GM10248 (cell line): ENCODE results near the gene EPS15.
"Not testable (repeated sequence)": the region's sequence is repeated elsewhere in the genome, so short reads cannot be mapped to it uniquely, and the experiment has no call there.

Experiments
- CTCF ChIA-PET: fragments of 300-600 bp; sonication (Branson Sonifier 250); formaldehyde crosslinking; extraction: SDS; loops from one replicate; lab custom pipeline; 2021; ENCODE audit warnings: antibody characterized with exemption; lab: Yijun Ruan, JAX
- POLR2A ChIA-PET: fragments of 350-650 bp; sonication (Branson Sonifier 250); formaldehyde crosslinking; extraction: SDS; loops from one replicate; lab custom pipeline; 2020; ENCODE audit warnings: antibody characterized with exemption; lab: Yijun Ruan, JAX
- DNase-seq: peaks from one replicate; pipeline ENCODE4 v3.0.0; 2012; ENCODE audit errors: extremely low spot score
- CTCF ChIP-seq: IDR thresholded peaks from 2 replicates; pipeline ENCODE4 v1.5.1; 2012; ENCODE audit warnings: mild to moderate bottlenecking, low read depth; ENCODE audit errors: extremely low read depth, missing control alignments, control extremely low read depth

The EPS15 gene

GRCh38 chr1:51512120-51512519, 6.9 kb downstream of the EPS15 start:
- TF ChIP-seq CTCF = no peak
- CTCF ChIA-PET = interaction anchor here (0.9 to 1.4 kb wide), 4 partner anchors 19 to 67 kb away, joined by 3 to 4 read pairs (median 3); no protein-coding TSS in a partner anchor
- DNase-seq = no peak
- POLR2A ChIA-PET = no interaction called here

GRCh38 chr1:51509773-51510172, 9.3 kb downstream of the EPS15 start:
- no peak for DNase-seq
- TF ChIP-seq CTCF = no peak
- ChIA-PET CTCF (interaction anchor here (1.1 to 1.4 kb wide), 2 partner anchors 9 to 25 kb away, joined by 3 read pairs; partner anchors contain the start of gene EPS15), POLR2A (no interaction called here)

GRCh38 chr1:51506537-51506936, 12.5 kb downstream of the EPS15 start:
- peak; percentile 21 for DNase-seq
- TF ChIP-seq CTCF = no peak
- POLR2A ChIA-PET = interaction anchor here (0.6 to 0.8 kb wide), 4 partner anchors 13 to 108 kb away, joined by 3 to 6 read pairs (median 5); partner anchors contain the start of gene EPS15
- CTCF ChIA-PET = interaction anchor here (0.7 to 1.9 kb wide), 5 partner anchors 10 to 165 kb away, joined by 3 to 19 read pairs (median 4); no protein-coding TSS in a partner anchor

- POLR2A ChIA-PET = no interaction called here
- CTCF ChIA-PET = interaction anchor here (0.9 to 1.9 kb wide), 4 partner anchors 8 to 20 kb away, joined by 3 to 19 read pairs (median 4); no protein-coding TSS in a partner anchor
- no peak for DNase-seq
- TF ChIP-seq CTCF = no peak
These were observed 14.1 kb downstream of the EPS15 start for GRCh38 chr1:51504806-51505525.

- DNase-seq = peak; percentile 45
- POLR2A ChIA-PET = not testable (repeated sequence)
- CTCF ChIA-PET = interaction anchor here (0.9 kb wide), 1 partner anchor 12 kb away, joined by 3 read pairs; no protein-coding TSS in a partner anchor
These were observed 17.8 kb downstream of the EPS15 start for GRCh38 chr1:51501218-51501630.

- no peak for DNase-seq
- CTCF ChIA-PET = no interaction called here
- POLR2A ChIA-PET = no interaction called here
- TF ChIP-seq CTCF = no peak
These were observed 19.4 kb downstream of the EPS15 start for GRCh38 chr1:51499694-51500093.

GRCh38 chr1:51498924-51499323, 20.1 kb downstream of the EPS15 start:
- DNase-seq = no peak
- no peak for TF ChIP-seq CTCF
- ChIA-PET POLR2A (no interaction called here), CTCF (no interaction called here)
